ENCODE measurements around the gene MAMLD1.

GRCh38 chrX:150451953-150452352 lies 88.8 kb downstream of the MAMLD1 start:
- TF ChIP-seq CTCF (IDR thresholded peaks at IDR 0.05): no peak
- TF ChIP-seq POLR2A (IDR thresholded peaks at IDR 0.05): no peak
